Endothelial cell of umbilical vein (primary cell): ENCODE data around the gene DENND1A. TPM values are rescaled to one million over a fixed set of nuclear protein-coding genes. Genes with fewer than 3 reads are reported as not detected.

ENCODE experiments used
- BruUV-seq: library from RNA; stranded (reverse); fragments of 400-500 nt; replicated peaks from 2 replicates; lab custom pipeline; 2021; lab: Mats Ljungman, UMichigan
- CTCF ChIA-PET: fragments of 300-600, 350-600 bp; sonication (Branson Sonifier 250); formaldehyde crosslinking; loops from one replicate; lab custom pipeline; 2021; ENCODE audit warnings: antibody characterized with exemption, inconsistent platforms; lab: Charles Lee
- POLR2A ChIA-PET: fragments of 300-600, 350-600 bp; sonication (Branson Sonifier 250); formaldehyde crosslinking; loops from one replicate; lab custom pipeline; 2021; ENCODE audit warnings: antibody characterized with exemption, inconsistent platforms; lab: Charles Lee
- DNase-seq: peaks from one replicate; pipeline ENCODE4 v3.0.0-alpha.2; 2011; ENCODE audit warnings: low read depth, low spot score
- FAIRE-seq: peaks from 2 replicates; lab custom pipeline; 2011; peaks lifted over from hg19 to GRCh38; lab: Jason Lieb, UNC
- H2AFZ ChIP-seq: 2 replicates; pipeline ENCODE4 v1.6.0; 2012; ENCODE audit warnings: low read depth, low read length, control low read depth, inconsistent platforms
- H3K27ac ChIP-seq: 2 replicates; pipeline ENCODE4 v1.5.1; 2011; ENCODE audit warnings: low read depth, mild to moderate bottlenecking, control low read depth, low read length, moderate library complexity; ENCODE audit not compliant: insufficient read depth
- H3K27me3 ChIP-seq, 2 experiments: 2 replicates each; pipeline versions ENCODE4 v1.6.0 to v1.6.1; 2011; ENCODE audit warnings: low read length in 2 of 2, mixed read lengths in 1 of 2; ENCODE audit not compliant: control insufficient read depth in 2 of 2, insufficient read depth in 2 of 2
- H3K36me3 ChIP-seq, 2 experiments: 2 replicates in 1 of 2; 3 replicates in 1 of 2; pipeline ENCODE4 v1.5.1; 2011; ENCODE audit warnings: low read length in 2 of 2, mild to moderate bottlenecking in 1 of 2, moderate library complexity in 1 of 2; ENCODE audit not compliant: control insufficient read depth in 2 of 2, insufficient read depth in 2 of 2; ENCODE audit errors: extremely low read depth in 1 of 2
- H3K4me1 ChIP-seq: 3 replicates; pipeline ENCODE4 v1.5.1; 2011; ENCODE audit warnings: mild to moderate bottlenecking, low read length; ENCODE audit not compliant: control insufficient read depth, insufficient read depth; ENCODE audit errors: extremely low read depth
- H3K4me2 ChIP-seq: 2 replicates; pipeline ENCODE4 v1.6.1; 2011; ENCODE audit warnings: low read length, control low read depth, mixed read lengths; ENCODE audit not compliant: insufficient read depth
- H3K4me3 ChIP-seq, 3 experiments: fragments of 200-600 bp in 1 of 3; sonication (generic), shearing (Covaris generic) in 1 of 3; replicated peaks in 1 of 3; 2 replicates each; pipeline ENCODE4 v1.5.1; 2011 to 2016; ENCODE audit warnings: control low read depth in 3 of 3, low read length in 3 of 3, mild to moderate bottlenecking in 2 of 3, inconsistent platforms in 1 of 3, low read depth in 1 of 3, moderate library complexity in 1 of 3; ENCODE audit not compliant: insufficient read depth in 1 of 3
- H3K79me2 ChIP-seq: 2 replicates; pipeline ENCODE4 v1.6.0; 2012; ENCODE audit warnings: low read length, inconsistent platforms; ENCODE audit not compliant: control insufficient read depth, insufficient read depth
- H3K9ac ChIP-seq: replicated peaks from 2 replicates; pipeline ENCODE3; 2011; ENCODE audit warnings: low read length, control low read depth; ENCODE audit not compliant: insufficient read depth; ENCODE audit errors: extremely low read depth
- H3K9me1 ChIP-seq: replicated peaks from 3 replicates; pipeline ENCODE4 v1.6.0; 2011; ENCODE audit warnings: mild to moderate bottlenecking, low read length; ENCODE audit not compliant: control insufficient read depth, insufficient read depth; ENCODE audit errors: extremely low read depth
- H3K9me3 ChIP-seq: replicated peaks from 2 replicates; pipeline ENCODE4 v1.5.1; 2012; ENCODE audit warnings: low read length, inconsistent platforms; ENCODE audit not compliant: control insufficient read depth, insufficient read depth
- H4K20me1 ChIP-seq: replicated peaks from 2 replicates; pipeline ENCODE3; 2011; ENCODE audit warnings: mild to moderate bottlenecking, low read length; ENCODE audit not compliant: control insufficient read depth, insufficient read depth; ENCODE audit errors: extremely low read depth
- GATA2 ChIP-seq: IDR thresholded peaks from 2 replicates; pipeline ENCODE4 v1.7.0; 2011; ENCODE audit warnings: low read depth, mild to moderate bottlenecking, moderate library complexity, mixed read lengths, low read length; ENCODE audit not compliant: insufficient read length, insufficient read depth
- MYC ChIP-seq: IDR thresholded peaks from one replicate; pipeline ENCODE4 v1.6.1; 2011; ENCODE audit warnings: mild to moderate bottlenecking, low read depth, low read length
- POLR2AphosphoS5 ChIP-seq: IDR thresholded peaks from 2 replicates; pipeline ENCODE4 v1.6.1; 2012; ENCODE audit warnings: low read depth, mild to moderate bottlenecking, control low read depth, low read length, moderate library complexity; ENCODE audit not compliant: insufficient read depth
- dilution Hi-C: fragments of 300-500 bp; cut with MboI; formaldehyde crosslinking; loops from one replicate; pipeline ENCODE4 v1.15.0; 2019; ENCODE audit warnings: low sequenced_read_pairs; ENCODE audit not compliant: extremely low pct_ligation_motif_present
- intact Hi-C: fragments of 100-400 bp; cut with micrococcal nuclease; formaldehyde crosslinking; loops from one replicate; pipeline ENCODE4 v1.10.0; 2022
- polyA plus RNA-seq, 4 experiments: library from polyadenylated mRNA; depleted of rRNA in 3 of 4; stranded (reverse) in 3 of 4; unstranded in 1 of 4; fragments of >200 nt; gene quantifications; 2 replicates each; pipeline versions ENCODE4 v1.2.1 to v1.2.3, GENCODE V29; 2011 to 2012; ENCODE audit warnings: missing spikeins in 1 of 4
- total RNA-seq: library from RNA; stranded (reverse); gene quantifications from 2 replicates; pipeline ENCODE4 v1.2.3, GENCODE V29; 2021
- TF ChIP-seq, protein P1 (sequence below), 2 donors: IDR thresholded peaks; 1 replicate in 1 of 2; 2 replicates in 1 of 2; pipeline ENCODE4 v1.5.1; 2011; ENCODE audit warnings: low read length in 2 of 2, mild to moderate bottlenecking in 2 of 2, moderate library complexity in 2 of 2, control low read depth in 1 of 2, inconsistent platforms in 1 of 2, low read depth in 1 of 2; ENCODE audit not compliant: insufficient read depth in 1 of 2; ENCODE audit errors: extremely low read depth in 1 of 2

Gene DENND1A
- total and polyA plus RNA-seq, 2 donors (not counting 3 experiments of a cell fraction or from before 2014, with no cell fraction given) = 18.5 to 24.5 TPM

- POLR2A ChIA-PET = no interaction called here
- Histone ChIP-seq H3K27me3 (no peaks in the 10 kb centered on the region), H3K9me3 (no peaks in the 10 kb centered on the region), H3K9me1 (no peaks in the 10 kb centered on the region), H3K36me3 (no peaks in the 10 kb centered on the region), H3K4me1 (no peaks in the 10 kb centered on the region), H4K20me1 (no peaks in the 10 kb centered on the region), H2AFZ (no peak overlapping the region), H3K9ac (no peak overlapping the region), H3K4me2 (no peak overlapping the region), H3K79me2 (no peaks in the 10 kb centered on the region), H3K4me3 (no peak overlapping the region), H3K27ac (no peak overlapping the region)
- intact Hi-C loops (no loop called here), dilution Hi-C loops (no loop called here)
- no TSS peak for BruUV-seq
- TF ChIP-seq POLR2AphosphoS5 = no peak
- TF ChIP-seq, protein P1, sequence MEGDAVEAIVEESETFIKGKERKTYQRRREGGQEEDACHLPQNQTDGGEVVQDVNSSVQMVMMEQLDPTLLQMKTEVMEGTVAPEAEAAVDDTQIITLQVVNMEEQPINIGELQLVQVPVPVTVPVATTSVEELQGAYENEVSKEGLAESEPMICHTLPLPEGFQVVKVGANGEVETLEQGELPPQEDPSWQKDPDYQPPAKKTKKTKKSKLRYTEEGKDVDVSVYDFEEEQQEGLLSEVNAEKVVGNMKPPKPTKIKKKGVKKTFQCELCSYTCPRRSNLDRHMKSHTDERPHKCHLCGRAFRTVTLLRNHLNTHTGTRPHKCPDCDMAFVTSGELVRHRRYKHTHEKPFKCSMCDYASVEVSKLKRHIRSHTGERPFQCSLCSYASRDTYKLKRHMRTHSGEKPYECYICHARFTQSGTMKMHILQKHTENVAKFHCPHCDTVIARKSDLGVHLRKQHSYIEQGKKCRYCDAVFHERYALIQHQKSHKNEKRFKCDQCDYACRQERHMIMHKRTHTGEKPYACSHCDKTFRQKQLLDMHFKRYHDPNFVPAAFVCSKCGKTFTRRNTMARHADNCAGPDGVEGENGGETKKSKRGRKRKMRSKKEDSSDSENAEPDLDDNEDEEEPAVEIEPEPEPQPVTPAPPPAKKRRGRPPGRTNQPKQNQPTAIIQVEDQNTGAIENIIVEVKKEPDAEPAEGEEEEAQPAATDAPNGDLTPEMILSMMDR (IDR thresholded peaks at IDR 0.05; ENCODE audit: extremely low read depth in 1 of 2, insufficient read depth in 1 of 2, low read depth in 1 of 2, low read length in 2 of 2) = no peak
- peak; percentile 22 for TF ChIP-seq GATA2
- CTCF ChIA-PET = interaction anchor here (1.2 kb wide), 1 partner anchor 11 kb away, joined by 3 read pairs; no protein-coding TSS in a partner anchor
- peak; percentile 44 for DNase-seq
- FAIRE-seq = no peak
Measured at GRCh38 chr9:123687246-123687751, 242.6 kb downstream of the DENND1A start.

GRCh38 chr9:123686829-123687192, 243.1 kb downstream of the DENND1A start:
- Histone ChIP-seq H3K27ac (no peak overlapping the region), H3K4me3 (no peak overlapping the region), H3K79me2 (no peaks in the 10 kb centered on the region), H4K20me1 (no peaks in the 10 kb centered on the region), H3K9ac (no peak overlapping the region), H3K4me1 (no peaks in the 10 kb centered on the region), H2AFZ (no peak overlapping the region), H3K4me2 (no peak overlapping the region), H3K36me3 (no peaks in the 10 kb centered on the region), H3K9me1 (no peaks in the 10 kb centered on the region), H3K27me3 (no peaks in the 10 kb centered on the region), H3K9me3 (no peaks in the 10 kb centered on the region)
- TF ChIP-seq MYC = no peak
- intact Hi-C loops = no loop called here
- POLR2A ChIA-PET = no interaction called here
- FAIRE-seq = no peak
- BruUV-seq = no TSS peak
- DNase-seq = no peak
- CTCF ChIA-PET = interaction anchor here (0.9 to 1.2 kb wide), 3 partner anchors 10 to 16 kb away, joined by 3 to 4 read pairs (median 3); no protein-coding TSS in a partner anchor
- dilution Hi-C loops = no loop called here
